Measurements from ENCODE around the gene ANO4. TPM values are rescaled to one million over a fixed set of nuclear protein-coding genes. Genes with fewer than 3 reads are reported as not detected.
A peak's percentile ranks its signal among the peaks of the same experiment; 100 is the strongest.

The ANO4 gene
- 2.1 and 4.0 TPM in 2 replicates for total RNA-seq

- DNase-seq (ENCODE audit: low read depth): no peak
Observed at GRCh38 chr12:100794441-100795173, at the start of gene ANO4. TSS of gene ANO4 (plus strand) at chr12:100794776. CDS start at chr12:100901786, 107,010 bp downstream.

GRCh38 chr12:100745378-100746071, 49.1 kb upstream of the ANO4 start:
- DNase-seq (ENCODE audit: low read depth): no peak

GRCh38 chr12:100752841-100753240, 41.7 kb upstream of the ANO4 start:
- peak; percentile 7 for DNase-seq (ENCODE audit: low read depth)

GRCh38 chr12:100753837-100754236, 40.7 kb upstream of the ANO4 start:
- DNase-seq (ENCODE audit: low read depth): peak; percentile 78

- DNase-seq (ENCODE audit: low read depth): no peak
Observed at GRCh38 chr12:100755186-100755585, 39.4 kb upstream of the ANO4 start.

GRCh38 chr12:100758083-100758482, 36.5 kb upstream of the ANO4 start:
- no peak for DNase-seq (ENCODE audit: low read depth)

- DNase-seq (ENCODE audit: low read depth): no peak
Observed at GRCh38 chr12:100767371-100767770, 27.2 kb upstream of the ANO4 start.

GRCh38 chr12:100767950-100768349, 26.6 kb upstream of the ANO4 start:
- DNase-seq (ENCODE audit: low read depth): no peak

GRCh38 chr12:100778967-100779590, 15.5 kb upstream of the ANO4 start:
- peak; percentile 34 for DNase-seq (ENCODE audit: low read depth)

- DNase-seq (ENCODE audit: low read depth): peak; percentile 52
Observed at GRCh38 chr12:100789146-100789545, 5.4 kb upstream of the ANO4 start.

GRCh38 chr12:100789975-100790374, 4.6 kb upstream of the ANO4 start:
- DNase-seq (ENCODE audit: low read depth): no peak

- no peak for DNase-seq (ENCODE audit: low read depth)
Observed at GRCh38 chr12:100790552-100790951, 4.0 kb upstream of the ANO4 start.

GRCh38 chr12:100793182-100793581, 1.4 kb upstream of the ANO4 start:
- peak; percentile 25 for DNase-seq (ENCODE audit: low read depth)

GRCh38 chr12:100795174-100795799, 711 bp downstream of the ANO4 start:
- DNase-seq (ENCODE audit: low read depth): no peak

- DNase-seq (ENCODE audit: low read depth): no peak
Observed at GRCh38 chr12:100795800-100796179, 1.2 kb downstream of the ANO4 start.

GRCh38 chr12:100796621-100797020, 2.0 kb downstream of the ANO4 start:
- DNase-seq (ENCODE audit: low read depth): no peak

- no peak for DNase-seq (ENCODE audit: low read depth)
Observed at GRCh38 chr12:100797246-100797645, 2.7 kb downstream of the ANO4 start.

- no peak for DNase-seq (ENCODE audit: low read depth)
Observed at GRCh38 chr12:100797786-100798185, 3.2 kb downstream of the ANO4 start.

- no peak for DNase-seq (ENCODE audit: low read depth)
Observed at GRCh38 chr12:100798286-100799160, 3.9 kb downstream of the ANO4 start.

- DNase-seq (ENCODE audit: low read depth): no peak
Observed at GRCh38 chr12:100799770-100800169, 5.2 kb downstream of the ANO4 start.

- no peak for DNase-seq (ENCODE audit: low read depth)
Observed at GRCh38 chr12:100800723-100801122, 6.1 kb downstream of the ANO4 start.
